Stimulated activated CD4-positive, alpha-beta T cell treated with anti-CD3 and anti-CD28 coated beads, TNF-alpha, amount 100 ng/mL, for 48 hours (primary cell): ENCODE measurements around the gene AHNAK2.
"Not testable (repeated sequence)": the region's sequence is repeated elsewhere in the genome, so short reads cannot be mapped to it uniquely, and the experiment has no call there.

Source experiments
- DNase-seq, 3 donors: peaks; one replicate each; pipeline ENCODE4 v3.0.0-alpha.2; 2020; ENCODE audit warnings: low read depth in 3 of 3

The AHNAK2 gene

DNA sequence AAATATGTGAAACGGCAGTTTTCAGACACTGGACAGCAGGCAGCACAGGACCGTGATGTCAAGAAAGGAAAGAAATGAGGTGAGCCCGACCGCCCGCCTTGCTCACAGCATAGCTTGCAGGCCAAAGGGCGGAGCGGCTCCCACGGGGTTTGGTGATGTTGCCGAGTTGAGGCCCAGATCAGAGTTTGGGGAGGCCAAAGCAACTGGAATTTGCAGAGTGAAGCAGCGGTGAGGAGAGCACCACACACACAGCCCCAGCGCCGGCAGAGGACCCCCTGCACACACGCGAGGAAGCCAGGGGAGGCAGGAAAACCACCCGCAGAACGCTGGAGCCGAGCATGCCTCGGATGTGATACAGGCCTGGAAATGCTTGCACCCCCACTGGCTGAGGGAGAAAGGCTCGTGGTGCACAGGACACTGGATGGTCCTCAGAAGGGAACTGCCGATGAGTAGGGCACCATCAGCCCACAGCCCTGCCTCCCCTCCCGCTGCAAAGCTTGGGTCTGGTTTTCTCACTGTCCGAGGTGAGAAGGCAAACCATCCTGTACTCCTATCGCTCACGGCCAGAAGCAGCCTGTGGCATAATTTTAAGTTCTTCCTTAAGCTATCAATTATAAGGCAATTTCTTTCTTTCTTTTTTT lies 79.2 kb downstream of the AHNAK2 start:
- DNase-seq: no peak

DNA sequence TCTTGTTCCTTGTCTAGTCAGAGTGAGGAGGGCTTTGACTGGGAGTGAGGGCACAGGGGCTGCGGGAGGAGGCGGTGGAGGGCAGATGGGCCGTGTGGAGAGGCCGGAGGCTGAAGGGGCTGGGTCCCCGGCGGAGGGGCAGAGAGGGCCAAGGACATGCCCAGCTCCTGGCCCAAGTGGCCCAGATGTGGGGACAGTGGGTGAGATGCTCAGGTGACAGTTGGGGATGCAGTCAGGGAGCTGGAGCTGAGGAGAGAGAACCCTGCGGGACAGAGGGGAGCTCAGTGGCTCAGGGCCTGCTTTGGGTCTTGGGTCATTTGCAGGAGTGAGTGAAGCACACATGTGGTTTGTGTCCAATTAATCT lies 80.0 kb downstream of the AHNAK2 start:
- DNase-seq: no peak

DNA sequence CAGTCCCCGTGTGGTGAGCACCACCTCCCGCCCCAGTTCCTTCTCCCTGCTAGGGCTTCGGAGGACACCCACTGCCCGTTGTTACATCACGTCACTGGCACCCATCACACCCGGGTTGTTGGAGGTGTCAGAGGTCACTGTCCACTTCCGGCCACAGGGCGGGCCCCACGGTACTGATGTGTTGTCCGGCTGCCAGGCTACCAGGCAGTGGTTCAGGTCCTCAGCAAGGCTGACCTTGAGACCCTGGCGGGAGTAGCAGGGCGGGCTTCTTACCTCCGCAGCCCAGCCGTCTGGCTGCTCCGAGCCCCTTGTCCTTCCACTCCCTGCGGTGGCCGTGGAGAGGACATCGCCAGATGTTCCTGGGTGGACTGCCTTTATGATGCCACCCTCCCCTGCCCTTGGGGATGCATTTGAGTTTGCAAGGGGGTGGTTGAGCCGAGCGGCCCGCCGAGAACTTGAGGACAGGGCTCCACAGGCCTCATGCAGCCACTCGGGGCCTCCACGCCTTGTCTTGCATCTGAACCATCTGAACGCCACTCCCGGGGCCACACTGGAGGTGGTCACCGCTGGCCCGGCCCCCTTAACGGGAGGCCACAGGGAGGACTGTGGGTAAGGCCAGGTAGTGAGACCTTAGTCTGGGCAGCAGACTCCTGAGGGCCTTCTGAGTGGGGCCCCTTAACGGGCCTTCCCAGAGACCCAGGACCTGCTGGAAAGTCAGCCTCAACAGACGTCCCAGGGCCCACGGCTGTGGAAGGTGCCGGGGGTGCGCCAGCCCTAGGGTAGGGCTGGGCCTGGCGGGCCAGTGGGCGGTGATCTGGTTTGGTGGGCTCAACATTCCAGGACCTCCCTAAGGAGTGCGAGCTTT lies 80.6 kb downstream of the AHNAK2 start:
- DNase-seq: no peak

DNA sequence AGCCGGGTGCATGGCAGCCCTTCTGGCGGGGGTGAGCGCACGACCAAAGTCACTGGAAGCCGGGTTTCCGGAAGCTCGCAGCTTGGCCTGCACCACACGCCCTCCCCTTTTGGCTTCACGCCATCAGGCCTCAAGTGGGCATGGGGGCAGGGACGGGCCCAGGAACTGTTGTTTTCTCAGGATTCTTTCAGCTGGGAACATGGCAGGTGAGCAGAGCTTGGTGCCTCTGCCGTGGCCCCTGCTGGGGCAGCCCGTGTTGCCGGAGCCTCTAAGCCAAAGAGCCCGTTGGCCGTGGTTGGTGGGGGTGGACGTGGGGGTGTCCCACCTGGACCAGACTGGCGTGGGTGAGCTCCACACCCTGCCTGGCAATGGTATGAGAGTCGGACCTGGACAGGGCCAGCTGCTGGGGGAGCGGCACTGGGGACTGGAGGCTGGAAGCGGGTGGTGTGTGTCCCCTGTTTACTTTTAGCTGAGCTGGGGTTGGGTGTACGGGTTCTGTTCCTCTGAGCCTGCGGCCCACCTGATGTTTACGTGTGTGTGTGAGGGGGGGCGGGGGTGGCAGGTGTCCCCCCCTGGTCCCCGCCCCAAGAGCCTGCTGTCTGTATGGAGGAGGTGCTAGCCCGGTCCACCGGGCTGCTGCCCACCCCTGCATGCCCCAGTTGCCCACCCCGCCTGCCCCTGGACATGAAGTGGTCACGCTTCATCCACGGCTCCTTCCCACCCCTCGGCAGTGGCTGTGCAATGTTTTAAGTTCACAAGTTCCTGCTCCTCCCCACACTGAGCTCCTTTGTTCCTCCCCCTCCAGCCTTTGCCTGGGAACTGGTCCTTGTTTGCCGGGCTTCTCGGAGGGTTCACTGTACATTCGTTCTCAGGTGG lies 82.2 kb downstream of the AHNAK2 start:
- no peak for DNase-seq

DNA sequence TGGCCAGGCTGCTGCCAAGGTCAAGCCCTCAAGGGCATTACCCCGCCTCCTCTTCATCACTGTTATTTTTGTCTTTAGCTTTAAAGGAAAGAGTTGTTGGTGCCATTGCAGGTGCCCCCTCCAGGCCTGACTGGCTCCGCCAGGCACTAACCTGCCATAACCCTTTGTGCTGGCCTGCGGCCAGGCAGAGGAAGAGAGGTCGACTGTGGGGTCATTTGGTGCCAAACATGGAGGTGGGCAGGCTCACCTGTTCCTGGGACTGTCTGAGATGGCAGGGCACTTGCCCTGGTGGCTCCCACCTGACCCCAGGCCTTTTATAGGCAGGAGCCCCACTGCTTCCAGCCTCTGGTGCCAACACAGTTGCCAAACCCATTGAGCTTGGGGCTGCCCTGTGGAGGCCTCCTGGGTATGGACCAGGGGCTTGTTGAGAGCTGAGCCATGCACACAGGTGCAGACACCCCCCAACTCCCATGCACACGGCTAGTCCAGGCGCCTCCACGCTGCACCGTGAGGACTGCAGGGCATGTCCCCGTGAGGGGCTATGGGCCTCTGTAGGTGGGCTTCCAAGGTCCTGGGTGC lies 82.9 kb downstream of the AHNAK2 start:
- DNase-seq: no peak

DNA sequence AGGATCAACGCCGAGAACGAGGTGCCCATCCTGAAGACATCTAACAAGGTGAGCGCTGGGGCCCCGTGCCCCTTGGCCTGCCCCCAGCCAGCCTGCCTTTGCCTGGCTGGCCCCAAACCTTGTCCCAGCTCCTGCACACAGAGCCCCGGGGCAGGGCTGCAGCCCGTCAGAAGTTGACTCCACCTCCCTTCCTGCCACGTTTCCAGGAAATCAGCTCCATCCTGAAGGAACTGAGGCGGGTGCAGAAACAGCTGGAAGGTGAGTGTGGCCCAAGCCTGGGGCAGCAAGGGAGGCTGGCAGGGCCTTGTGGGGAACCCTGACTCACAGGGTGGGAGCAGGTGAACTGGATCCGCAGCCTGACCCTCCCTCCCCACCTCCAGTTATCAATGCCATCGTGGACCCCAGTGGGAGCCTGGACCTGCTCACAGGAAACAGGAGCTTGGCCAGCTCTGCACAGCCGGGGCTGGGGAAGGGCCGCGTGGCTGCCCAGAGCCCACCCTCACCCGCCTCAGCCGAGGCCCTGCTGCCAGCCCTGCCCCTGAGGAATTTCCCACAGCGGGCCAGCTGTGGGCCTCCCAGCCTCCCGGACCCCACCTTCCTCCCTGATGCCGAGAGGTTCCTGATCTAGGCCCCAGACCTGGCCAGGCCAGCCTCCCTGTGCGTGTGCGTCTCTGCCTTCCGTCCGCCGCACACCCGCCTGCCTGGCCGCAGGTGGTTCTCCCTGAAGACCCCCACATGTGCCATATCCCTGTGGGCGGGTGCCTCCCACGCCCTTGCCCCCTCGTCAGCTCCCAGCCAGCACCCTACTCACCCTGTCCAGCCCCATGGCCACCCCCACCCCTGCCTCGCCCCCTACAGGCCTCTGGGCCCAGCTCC lies 83.6 kb downstream of the AHNAK2 start:
- no peak for DNase-seq

DNA sequence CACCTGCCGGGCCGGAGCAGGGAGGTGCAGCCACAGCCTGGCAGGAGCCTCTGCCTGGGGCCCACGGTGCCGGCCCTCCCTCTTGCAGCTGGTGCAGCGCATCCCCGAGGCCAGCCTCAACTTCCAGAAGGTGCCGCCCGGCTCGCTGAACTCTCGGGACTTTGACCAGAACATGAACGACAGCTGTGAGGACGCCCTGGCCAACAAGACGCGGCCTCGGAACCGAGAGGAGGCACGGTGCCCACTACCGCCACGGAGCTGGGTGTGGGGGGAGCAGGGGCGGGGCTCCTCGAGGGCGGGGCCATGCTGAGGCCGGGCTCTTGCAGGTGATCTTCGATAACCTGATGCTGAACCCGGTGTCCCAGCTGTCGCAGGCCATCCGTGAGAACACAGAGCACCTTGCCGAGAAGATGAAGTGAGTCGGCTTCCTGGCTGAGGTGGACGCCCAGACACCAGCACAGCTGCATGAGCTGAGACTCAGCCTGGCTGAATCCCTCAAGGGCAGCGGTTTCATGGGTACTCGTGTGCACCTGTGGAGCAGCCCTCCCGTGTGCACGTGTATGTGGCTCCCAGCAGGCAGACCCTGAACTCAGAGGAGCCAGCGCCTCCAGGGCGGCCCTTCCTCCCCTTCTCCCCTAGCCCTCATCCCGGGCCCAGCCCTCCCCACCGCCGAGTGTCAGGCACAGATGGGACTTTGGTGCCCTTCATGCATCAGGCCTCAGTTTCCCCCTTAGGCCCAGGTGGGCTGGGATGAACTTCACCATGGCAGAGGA lies 84.6 kb downstream of the AHNAK2 start:
- DNase-seq: no peak

DNA sequence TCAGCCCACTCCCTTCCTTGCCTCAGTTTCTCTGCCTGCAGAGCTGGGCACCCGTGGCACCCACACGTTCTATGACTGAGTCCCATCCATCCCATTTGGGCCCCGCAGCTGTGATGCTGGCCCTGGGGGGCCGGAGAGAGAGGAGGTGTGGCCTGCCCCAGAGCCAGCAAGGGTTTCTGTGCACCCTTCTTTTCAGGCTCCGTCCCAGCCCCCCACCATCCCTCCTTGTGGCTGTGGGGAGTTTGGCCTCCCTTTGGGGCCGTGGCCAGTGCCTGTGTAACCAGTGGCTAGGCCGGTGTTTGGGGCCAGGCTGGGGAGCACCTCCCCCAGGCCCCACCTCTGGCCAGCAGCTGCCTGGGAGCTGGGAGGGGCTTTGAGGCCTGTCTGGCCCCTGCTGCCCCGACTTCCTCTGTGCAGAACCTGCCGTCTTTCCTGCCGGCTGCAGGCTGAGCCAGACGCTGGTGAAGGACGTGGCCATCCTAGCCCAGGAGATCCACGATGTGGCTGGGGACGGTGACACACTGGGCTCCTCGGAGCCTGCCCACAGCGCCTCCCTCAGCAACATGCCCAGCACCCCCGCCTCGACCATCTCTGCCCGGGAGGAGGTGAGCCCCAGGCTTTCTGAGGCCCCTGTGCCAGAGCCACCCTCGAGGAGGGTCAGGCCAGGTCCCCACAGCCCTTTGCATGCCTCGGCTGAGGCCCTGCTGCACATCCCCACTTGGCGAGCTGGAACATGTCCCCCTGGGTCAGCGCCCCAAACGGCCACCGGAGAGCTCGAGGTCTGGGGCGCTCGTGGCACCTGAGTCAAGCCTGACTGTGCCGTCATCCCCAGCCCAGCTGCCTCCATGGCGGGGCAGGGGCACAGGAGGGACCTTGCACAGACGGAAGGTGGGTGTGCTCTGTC lies 85.4 kb downstream of the AHNAK2 start:
- DNase-seq: no peak

DNA sequence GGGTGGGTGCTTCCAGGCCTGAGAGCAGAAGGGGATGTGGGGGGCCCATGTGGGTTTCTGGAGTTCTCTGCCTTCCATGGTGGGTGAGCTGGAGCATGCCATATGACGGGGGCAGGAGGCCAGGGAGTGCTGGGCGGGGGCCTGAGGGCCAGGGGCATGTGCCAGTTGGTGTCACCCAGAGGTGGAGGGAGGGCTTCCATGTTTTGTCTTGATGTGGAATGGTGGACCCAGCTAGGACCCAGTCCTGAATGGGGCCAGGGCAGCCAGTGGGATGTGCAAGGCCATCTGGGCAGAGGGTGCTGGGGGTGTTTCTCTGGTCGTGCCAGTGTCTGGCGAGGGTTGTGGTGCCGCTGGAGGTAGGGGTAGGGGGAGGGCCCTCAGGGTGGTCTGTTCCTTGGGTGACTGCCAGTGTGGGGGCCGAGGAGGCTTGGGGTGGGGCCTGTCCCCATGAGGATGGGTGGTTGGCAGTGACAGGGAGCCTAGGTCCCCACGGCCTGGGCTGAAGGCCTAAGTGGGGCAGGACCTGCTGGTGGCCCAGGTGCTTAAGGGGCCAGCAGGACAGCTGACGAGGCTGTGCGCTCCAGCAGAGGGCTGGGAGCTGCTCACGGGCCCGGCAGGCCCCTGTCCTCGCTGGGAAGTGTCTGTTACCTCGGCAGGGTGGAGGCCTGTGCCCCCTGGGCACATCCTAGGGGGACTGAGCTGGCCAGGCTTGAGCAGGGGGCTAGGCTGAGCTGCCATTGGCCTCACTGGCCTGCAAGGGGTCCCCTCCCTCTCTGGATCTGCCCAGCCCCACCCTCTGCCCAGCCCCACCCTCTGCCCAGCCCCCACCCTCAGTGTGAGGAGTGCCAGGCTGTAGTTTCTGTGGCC lies 86.3 kb downstream of the AHNAK2 start:
- no peak for DNase-seq

DNA sequence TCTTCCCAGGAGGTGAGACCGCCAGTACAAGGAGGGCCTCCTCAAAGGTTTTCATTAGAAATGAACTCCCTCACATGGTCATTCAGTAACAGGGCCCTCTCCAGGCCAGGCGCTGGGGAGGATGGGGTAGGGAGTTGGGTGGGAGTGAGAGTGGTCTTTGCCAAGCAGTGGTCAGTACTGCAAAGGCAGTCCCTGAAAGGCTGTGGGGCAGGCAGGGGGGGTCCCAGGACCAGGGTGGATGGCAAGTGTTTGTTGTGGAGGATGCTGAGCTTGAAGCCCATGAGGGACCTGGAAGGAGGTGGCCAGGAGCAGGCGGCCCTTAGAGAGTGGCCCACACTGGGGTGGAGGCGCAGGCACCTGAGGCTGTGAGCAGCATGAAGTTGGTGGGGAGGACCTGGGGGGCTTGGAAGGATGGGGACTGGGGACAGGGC lies 87.0 kb downstream of the AHNAK2 start:
- DNase-seq: no peak

DNA sequence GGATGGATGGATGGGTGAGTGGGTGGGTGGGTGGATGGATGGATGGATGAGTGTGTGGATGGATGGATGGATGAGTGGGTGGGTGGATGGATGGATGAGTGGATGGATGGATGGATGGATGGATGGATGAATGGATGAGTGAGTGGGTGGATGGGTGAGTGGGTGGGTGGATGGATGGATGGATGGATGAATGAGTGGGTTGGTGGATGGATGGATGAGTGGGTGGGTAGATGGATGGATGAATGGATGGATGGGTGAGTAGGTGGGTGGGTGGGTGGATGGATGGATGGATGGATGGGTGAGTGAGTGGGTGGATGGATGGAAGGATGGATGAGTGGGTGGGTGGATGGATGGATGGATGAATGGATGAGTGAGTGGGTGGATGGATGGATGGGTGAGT lies 87.9 kb downstream of the AHNAK2 start:
- not testable (repeated sequence) for DNase-seq

DNA sequence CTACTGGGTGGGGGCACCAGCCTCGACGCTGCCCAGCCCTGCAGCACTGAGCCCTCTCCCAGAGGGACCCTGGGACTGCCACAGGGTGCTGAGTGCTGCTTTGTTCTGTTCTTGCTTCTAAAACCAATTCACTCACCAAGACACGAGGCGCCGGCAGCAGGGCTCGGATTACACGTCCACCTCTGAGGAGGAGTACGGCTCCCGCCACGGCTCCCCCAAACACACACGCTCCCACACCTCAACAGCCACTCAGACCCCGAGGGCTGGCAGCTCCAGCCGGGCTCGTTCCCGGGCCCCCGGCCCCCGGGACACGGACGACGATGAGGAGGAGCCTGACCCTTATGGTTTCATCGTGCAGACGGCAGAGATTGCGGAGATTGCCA lies 88.8 kb downstream of the AHNAK2 start:
- DNase-seq: no peak

DNA sequence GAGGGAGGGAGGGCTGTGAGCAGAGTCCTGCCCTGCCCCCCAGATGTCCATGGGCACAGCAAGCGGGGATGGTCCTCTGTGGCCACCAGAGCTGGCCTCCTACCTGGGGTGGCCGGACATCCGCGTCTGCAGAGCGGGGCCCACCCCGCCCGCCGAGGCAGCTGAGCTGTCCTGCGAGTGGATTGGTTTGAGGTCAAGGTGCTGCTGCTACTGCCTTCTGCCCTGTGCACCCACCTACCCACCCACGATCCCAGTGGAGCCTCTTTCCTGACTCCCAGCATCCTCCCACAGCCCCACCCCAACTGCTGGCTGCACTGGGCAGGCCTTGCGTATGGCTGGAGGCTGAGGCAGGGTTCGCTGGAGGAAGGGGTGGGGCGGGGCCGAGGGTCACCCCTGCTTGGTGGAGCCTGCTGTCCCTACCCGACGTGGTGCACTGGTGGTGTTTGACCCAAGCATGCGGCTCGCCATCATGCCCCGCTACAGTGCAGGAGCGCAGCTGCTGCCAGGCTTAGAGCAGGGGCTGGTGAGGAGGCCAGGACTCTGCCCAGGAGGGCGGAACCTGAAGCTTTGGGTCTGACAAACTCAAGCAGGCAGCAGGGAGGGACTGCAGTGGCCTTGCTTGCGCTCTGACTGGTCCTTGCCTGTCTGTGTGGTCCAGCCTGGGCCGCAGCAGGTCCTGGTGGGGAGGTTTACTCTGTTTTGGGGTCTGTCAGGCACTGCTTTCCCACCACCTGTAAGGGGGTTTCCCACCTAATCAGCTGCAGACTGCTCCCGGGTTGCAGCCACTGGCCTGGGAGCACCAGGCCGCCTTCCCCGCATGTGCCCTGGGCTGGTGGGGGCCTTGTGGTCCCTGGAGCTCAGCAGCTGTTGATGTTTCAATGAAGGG lies 89.4 kb downstream of the AHNAK2 start:
- DNase-seq: no peak

DNA sequence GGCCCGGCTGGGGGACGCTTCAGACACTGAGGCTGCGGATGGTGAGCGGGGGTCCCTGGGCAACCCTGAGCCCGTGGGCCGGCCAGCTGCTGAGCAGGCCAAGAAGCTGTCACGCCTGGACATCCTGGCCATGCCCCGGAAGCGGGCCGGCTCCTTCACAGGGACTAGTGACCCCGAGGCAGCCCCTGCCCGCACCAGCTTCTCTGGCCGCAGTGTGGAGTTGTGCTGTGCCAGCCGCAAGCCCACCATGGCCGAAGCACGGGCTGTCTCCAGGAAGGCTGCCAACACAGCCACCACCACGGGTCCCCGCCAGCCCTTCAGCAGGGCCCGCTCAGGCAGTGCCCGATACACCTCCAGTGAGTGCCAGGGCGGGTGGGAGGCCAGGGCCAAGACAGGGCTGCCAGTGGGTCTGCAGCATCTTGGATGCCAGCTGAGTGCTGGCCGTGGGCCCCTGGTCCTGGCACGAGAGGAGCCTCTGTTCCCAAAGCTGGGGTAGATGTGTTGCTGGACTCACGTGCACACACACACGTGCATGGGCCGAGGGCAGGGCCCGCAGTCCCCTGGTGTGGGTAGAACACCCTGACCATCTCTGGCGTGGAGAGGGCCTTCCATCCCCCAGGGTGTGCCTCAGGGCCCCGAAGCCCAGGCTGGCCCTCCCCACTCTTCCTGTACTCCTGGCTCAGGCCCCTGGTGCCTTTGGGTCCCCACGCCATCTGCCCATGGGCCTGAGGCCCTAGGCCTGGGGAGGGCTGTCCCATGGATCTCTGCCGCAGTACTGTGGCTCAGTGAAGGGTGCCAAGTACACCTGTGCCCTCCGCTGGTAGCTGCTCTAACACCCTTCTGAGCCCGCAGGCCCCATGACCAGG lies 90.3 kb downstream of the AHNAK2 start:
- DNase-seq: no peak
